Activated CD8-positive, alpha-beta T cell treated with anti-CD3 and anti-CD28 coated beads for 36 hours (primary cell): ENCODE measurements around the gene TOPORS. TPM values are rescaled to one million over a fixed set of nuclear protein-coding genes. Genes with fewer than 3 reads are reported as not detected.

Experiments used
- ATAC-seq: fragments of 200-7000 bp; cut with Tn5 transposase; one replicate; pipeline ENCODE4 v1.10.0; 2021; ENCODE audit warnings: mild to moderate bottlenecking, moderate library complexity
- CTCF ChIA-PET: fragments of 350-600 bp; sonication (Branson Sonifier 250); formaldehyde crosslinking; loops from one replicate; lab custom pipeline; 2021; ENCODE audit warnings: antibody characterized with exemption; lab: Charles Lee
- POLR2A ChIA-PET: fragments of 350-600 bp; sonication (Branson Sonifier 250); formaldehyde crosslinking; loops from one replicate; lab custom pipeline; 2021; ENCODE audit warnings: antibody characterized with exemption; lab: Charles Lee
- DNase-seq: peaks from one replicate; pipeline ENCODE4 v3.0.0-alpha.2; 2020
- H3K27ac Mint-ChIP-seq: one replicate; pipeline ENCODE4 v1.8.0; 2021; ENCODE audit warnings: mild to moderate bottlenecking, mixed read lengths
- H3K27me3 Mint-ChIP-seq: one replicate; pipeline ENCODE4 v1.8.0; 2021; ENCODE audit warnings: mixed read lengths
- H3K36me3 Mint-ChIP-seq: one replicate; pipeline ENCODE4 v1.8.0; 2021; ENCODE audit warnings: low read depth, mixed read lengths
- H3K4me1 Mint-ChIP-seq: one replicate; pipeline ENCODE4 v1.8.0; 2021; ENCODE audit warnings: low read depth, mixed read lengths
- H3K4me3 Mint-ChIP-seq: one replicate; pipeline ENCODE4 v1.8.0; 2021; ENCODE audit warnings: mild to moderate bottlenecking, moderate library complexity, mixed read lengths
- H3K9me3 Mint-ChIP-seq: one replicate; pipeline ENCODE4 v1.8.0; 2021; ENCODE audit warnings: mixed read lengths
- CTCF ChIP-seq: fragments of 200-600 bp; IDR thresholded peaks from one replicate; pipeline ENCODE4 v1.8.0; 2022; ENCODE audit warnings: antibody characterized with exemption, mild to moderate bottlenecking
- intact Hi-C: fragments of 100-400 bp; cut with micrococcal nuclease; formaldehyde crosslinking; loops from one replicate; pipeline ENCODE4 v1.10.0; 2022
- total RNA-seq, 2 experiments: library from RNA; stranded (reverse); gene quantifications; one replicate each; pipeline ENCODE4 v1.2.3, GENCODE V29; 2021

The TOPORS gene
- total RNA-seq, 2 experiments from 2014 or later = 13.3 to 14.2 TPM

- intact Hi-C loops = loop anchor here (10.0 kb wide), 1 partner anchor 45 kb away; the partner anchor contains the start of gene RIGI
- ChIA-PET POLR2A (no interaction called here), CTCF (no interaction called here)
- TF ChIP-seq CTCF = no peak
- no peaks in the 10 kb centered on the region for H3K9me3 Mint-ChIP-seq
- peak overlapping the region; percentile 50 for H3K27ac Mint-ChIP-seq
- DNase-seq = no peak
- H3K36me3 Mint-ChIP-seq = peaks cover 23% of the 10 kb centered on the region
- H3K27me3 Mint-ChIP-seq = no peaks in the 10 kb centered on the region
- H3K4me1 Mint-ChIP-seq = peaks cover 35% of the 10 kb centered on the region
- ATAC-seq = no peak
- H3K4me3 Mint-ChIP-seq = no peak overlapping the region
Observed at GRCh38 chr9:32570262-32570661, 17.9 kb upstream of the TOPORS start.

- no peak for DNase-seq
- CTCF ChIA-PET = interaction anchor here (1.0 to 5.0 kb wide), 4 partner anchors 8 to 188 kb away, joined by 3 to 33 read pairs (median 3); partner anchors contain the start of gene RIGI
- Mint-ChIP-seq H3K27me3 (no peaks in the 10 kb centered on the region), H3K36me3 (peaks cover 24% of the 10 kb centered on the region), H3K9me3 (no peaks in the 10 kb centered on the region), H3K4me3 (no peak overlapping the region), H3K4me1 (peaks cover 28% of the 10 kb centered on the region), H3K27ac (no peak overlapping the region)
- intact Hi-C loops = no loop called here
- POLR2A ChIA-PET = interaction anchor here (1.6 to 1.7 kb wide), 2 partner anchors 9 to 14 kb away, joined by 3 read pairs; partner anchors contain the start of gene TOPORS
- no peak for ATAC-seq
- TF ChIP-seq CTCF = no peak
Observed at GRCh38 chr9:32566770-32567169, 14.4 kb upstream of the TOPORS start.

DNA sequence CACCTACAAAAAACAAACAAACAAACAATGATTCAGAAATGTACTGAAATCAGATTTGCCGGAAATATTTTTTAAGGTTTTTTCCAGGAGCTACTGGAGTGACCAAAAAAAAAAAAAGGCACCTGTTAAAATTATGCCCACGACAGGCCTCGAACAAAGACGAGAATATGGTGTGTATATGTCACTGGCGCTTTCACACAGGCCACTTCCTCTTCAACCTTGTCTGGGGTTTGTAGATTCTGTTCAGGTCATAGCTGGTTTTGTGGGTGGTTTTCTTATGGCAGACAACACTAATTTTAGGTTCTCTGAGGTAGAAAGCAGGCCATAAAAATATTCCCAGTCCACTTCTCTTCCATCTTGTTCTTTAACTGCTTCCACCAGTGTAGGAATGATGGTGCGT lies 13.6 kb upstream of the TOPORS start:
- no peaks in the 10 kb centered on the region for H3K9me3 Mint-ChIP-seq
- TF ChIP-seq CTCF = no peak
- no peak overlapping the region for H3K27ac Mint-ChIP-seq
- peak; percentile 34 for ATAC-seq
- H3K36me3 Mint-ChIP-seq = peaks cover 27% of the 10 kb centered on the region
- no peak overlapping the region for H3K4me3 Mint-ChIP-seq
- ChIA-PET CTCF (interaction anchor here (0.9 to 5.0 kb wide), 6 partner anchors 8 to 187 kb away, joined by 3 to 33 read pairs (median 3); partner anchors contain the start of gene RIGI), POLR2A (interaction anchor here (0.7 to 1.7 kb wide), 3 partner anchors 8 to 571 kb away, joined by 3 read pairs; partner anchors contain the start of gene TOPORS)
- DNase-seq = no peak
- H3K27me3 Mint-ChIP-seq = no peaks in the 10 kb centered on the region
- H3K4me1 Mint-ChIP-seq = peaks cover 28% of the 10 kb centered on the region
- intact Hi-C loops = no loop called here

DNA sequence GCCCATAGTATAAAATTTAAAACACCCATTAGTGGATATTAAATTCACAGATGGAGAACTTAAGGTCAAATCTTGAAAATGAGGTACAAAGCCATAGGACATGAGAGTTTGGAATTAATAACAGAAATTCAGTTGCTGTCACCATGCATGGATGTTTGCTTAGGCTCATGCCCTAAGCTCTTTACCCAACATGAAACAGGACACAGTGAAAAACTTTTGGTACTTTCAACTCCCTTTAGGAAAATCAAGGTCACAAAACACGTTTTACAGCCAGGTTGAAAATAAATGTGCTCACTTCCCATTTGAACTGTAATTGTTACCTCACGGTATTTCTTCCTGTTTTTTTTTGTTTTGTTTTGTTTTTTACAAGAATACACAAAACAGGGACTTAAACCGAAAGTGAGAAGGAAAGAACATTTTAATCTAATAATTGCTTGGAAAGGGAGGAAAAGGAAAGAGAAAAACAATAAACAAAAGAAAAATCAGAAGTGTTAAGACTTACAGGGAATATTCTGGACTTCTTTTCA lies 6.1 kb upstream of the TOPORS start:
- DNase-seq (no peak), ATAC-seq (no peak)
- TF ChIP-seq CTCF = no peak
- Mint-ChIP-seq H3K27ac (peak overlapping the region; percentile 62), H3K36me3 (peaks cover 9% of the 10 kb centered on the region), H3K4me1 (peaks cover 39% of the 10 kb centered on the region), H3K4me3 (no peak overlapping the region), H3K9me3 (no peaks in the 10 kb centered on the region), H3K27me3 (no peaks in the 10 kb centered on the region)
- POLR2A ChIA-PET = interaction anchor here (0.9 to 1.5 kb wide), 2 partner anchors 8 to 10 kb away, joined by 3 read pairs; no protein-coding TSS in a partner anchor
- intact Hi-C loops = no loop called here
- CTCF ChIA-PET = interaction anchor here (1.1 to 2.0 kb wide), 4 partner anchors 8 to 180 kb away, joined by 3 to 7 read pairs (median 6); no protein-coding TSS in a partner anchor

GRCh38 chr9:32554591-32554990 lies 2.2 kb upstream of the TOPORS start:
- H3K9me3 Mint-ChIP-seq = no peaks in the 10 kb centered on the region

More at GRCh38 chr9:32554591-32554990, 2.2 kb upstream of the TOPORS start:
- Mint-ChIP-seq H3K4me1 (peaks cover 38% of the 10 kb centered on the region), H3K27ac (peak overlapping the region; percentile 29), H3K4me3 (no peak overlapping the region), H3K27me3 (no peaks in the 10 kb centered on the region), H3K36me3 (peaks cover 28% of the 10 kb centered on the region)
- ATAC-seq (no peak), DNase-seq (no peak)
- POLR2A ChIA-PET = no interaction called here
- intact Hi-C loops = no loop called here
- CTCF ChIA-PET = interaction anchor here (0.9 to 3.8 kb wide), 5 partner anchors 18 to 176 kb away, joined by 3 to 26 read pairs (median 12); partner anchors contain the start of genes NDUFB6 and RIGI
- TF ChIP-seq CTCF = no peak
